SU-DHL-6 (cell line): ENCODE results near the gene SPOCK1.

Source experiments
- CTCF ChIP-seq: fragments of 200-600 bp; sonication (generic); IDR thresholded peaks from one replicate; pipeline ENCODE4 v1.5.1; 2017; ENCODE audit warnings: antibody characterized with exemption, mild to moderate bottlenecking, low read length, moderate library complexity; ENCODE audit not compliant: insufficient read depth, poor library complexity, severe bottlenecking
- EZH2phosphoT487 ChIP-seq: fragments of 200-600 bp; sonication (generic), shearing (Covaris generic); conservative IDR thresholded peaks from 2 replicates; pipeline ENCODE4 v1.6.1; 2018; ENCODE audit warnings: mild to moderate bottlenecking, antibody characterized with exemption, low read length, moderate library complexity, mixed read lengths

DNA sequence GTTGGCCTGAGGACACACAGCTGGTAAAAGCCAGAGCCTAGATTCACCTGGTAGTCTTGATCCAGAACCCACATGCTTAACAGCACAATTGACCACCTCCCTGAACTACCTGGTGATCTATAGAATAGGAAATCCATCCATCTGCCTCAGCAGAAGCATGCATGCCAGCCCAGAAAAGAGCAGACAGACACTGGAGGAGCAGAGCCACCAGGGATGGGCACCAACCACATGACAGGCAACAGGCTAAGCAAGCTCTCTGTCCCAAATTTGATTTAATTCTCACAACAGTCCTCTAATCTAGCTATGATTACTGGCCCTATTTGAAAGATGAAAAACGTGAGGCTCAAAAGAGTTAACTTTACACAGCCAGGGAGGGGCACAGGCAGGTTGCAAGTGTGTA lies 208.1 kb downstream of the SPOCK1 start:
- TF ChIP-seq CTCF (no peak), EZH2phosphoT487 (no peak)
